Uterus (tissue), 2 donors: ENCODE measurements around the gene OBSCN.

Source experiments
- POLR2A ChIP-seq, 2 donors: fragments of 450-650 bp; IDR thresholded peaks; one replicate each; pipeline ENCODE4 v1.6.1; 2016; ENCODE audit warnings: antibody characterized with exemption in 2 of 2, mild to moderate bottlenecking in 1 of 2, moderate library complexity in 1 of 2
- TF ChIP-seq, protein P1 (sequence below), 4 experiments: fragments of 200-600 bp in 2 of 4; fragments of 450-650 bp in 2 of 4; sonication (generic) in 2 of 4; IDR thresholded peaks; one replicate each; pipeline ENCODE4 v1.5.1; 2016 to 2019; ENCODE audit warnings: antibody characterized with exemption in 4 of 4, mild to moderate bottlenecking in 2 of 4, moderate library complexity in 1 of 4

DNA sequence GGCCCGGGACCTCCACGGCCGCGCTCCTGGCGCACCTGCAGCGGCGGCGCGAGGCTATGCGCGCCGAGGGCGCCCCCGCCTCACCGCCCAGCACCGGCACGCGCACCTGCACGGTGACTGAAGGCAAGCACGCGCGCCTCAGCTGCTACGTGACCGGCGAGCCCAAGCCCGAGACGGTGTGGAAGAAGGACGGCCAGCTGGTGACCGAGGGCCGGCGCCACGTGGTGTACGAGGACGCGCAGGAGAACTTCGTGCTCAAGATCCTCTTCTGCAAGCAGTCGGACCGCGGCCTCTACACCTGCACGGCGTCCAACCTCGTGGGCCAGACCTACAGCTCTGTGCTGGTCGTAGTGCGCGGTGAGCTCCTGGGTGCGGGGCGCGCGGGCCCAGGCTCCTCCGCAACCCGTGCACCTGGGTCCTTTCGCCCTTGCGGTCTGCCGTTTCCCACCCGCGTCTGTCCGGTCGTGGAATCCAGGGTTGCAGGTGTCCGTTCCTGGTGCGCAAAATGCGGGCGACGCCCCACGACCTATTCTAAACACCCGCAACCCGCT, 4.6 kb downstream of the OBSCN start:
- TF ChIP-seq, protein P1, sequence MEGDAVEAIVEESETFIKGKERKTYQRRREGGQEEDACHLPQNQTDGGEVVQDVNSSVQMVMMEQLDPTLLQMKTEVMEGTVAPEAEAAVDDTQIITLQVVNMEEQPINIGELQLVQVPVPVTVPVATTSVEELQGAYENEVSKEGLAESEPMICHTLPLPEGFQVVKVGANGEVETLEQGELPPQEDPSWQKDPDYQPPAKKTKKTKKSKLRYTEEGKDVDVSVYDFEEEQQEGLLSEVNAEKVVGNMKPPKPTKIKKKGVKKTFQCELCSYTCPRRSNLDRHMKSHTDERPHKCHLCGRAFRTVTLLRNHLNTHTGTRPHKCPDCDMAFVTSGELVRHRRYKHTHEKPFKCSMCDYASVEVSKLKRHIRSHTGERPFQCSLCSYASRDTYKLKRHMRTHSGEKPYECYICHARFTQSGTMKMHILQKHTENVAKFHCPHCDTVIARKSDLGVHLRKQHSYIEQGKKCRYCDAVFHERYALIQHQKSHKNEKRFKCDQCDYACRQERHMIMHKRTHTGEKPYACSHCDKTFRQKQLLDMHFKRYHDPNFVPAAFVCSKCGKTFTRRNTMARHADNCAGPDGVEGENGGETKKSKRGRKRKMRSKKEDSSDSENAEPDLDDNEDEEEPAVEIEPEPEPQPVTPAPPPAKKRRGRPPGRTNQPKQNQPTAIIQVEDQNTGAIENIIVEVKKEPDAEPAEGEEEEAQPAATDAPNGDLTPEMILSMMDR (IDR thresholded peaks at IDR 0.05): no peak
- no peak for TF ChIP-seq POLR2A (IDR thresholded peaks at IDR 0.05)
